K562 (cell line): ENCODE data around the gene NTN4. TPM values are rescaled to one million over a fixed set of nuclear protein-coding genes. Genes with fewer than 3 reads are reported as not detected.

Experiments
- ATAC-seq: fragments of 200-7000 bp; cut with Tn5 transposase; 3 replicates; pipeline ENCODE4 v1.9.1; 2020; ENCODE audit warnings: moderate library complexity
- BruUV-seq: library from RNA; stranded (reverse); fragments of 400-500 nt; replicated peaks from 2 replicates; lab custom pipeline; 2021; lab: Mats Ljungman, UMichigan
- CTCF ChIA-PET: fragments of 300-600 bp; formaldehyde crosslinking; extraction: SDS; loops from one replicate; lab custom pipeline; 2021; ENCODE audit warnings: low intra/inter-chr PET ratio; lab: Yijun Ruan, JAX
- POLR2A ChIA-PET: fragments of 300-600, 350-650 bp; sonication (Branson Sonifier 250); formaldehyde crosslinking; extraction: SDS; loops from one replicate; lab custom pipeline; 2021; ENCODE audit warnings: antibody characterized with exemption, inconsistent platforms; lab: Yijun Ruan, JAX
- DNase-seq, 4 experiments: peaks; one replicate each; pipeline versions ENCODE4 v3.0.0 to v3.0.0-alpha.2; 2011 to 2018; ENCODE audit warnings: low spot score in 3 of 4, mixed read lengths in 3 of 4; ENCODE audit errors: extremely low read depth in 1 of 4
- FAIRE-seq: peaks from 2 replicates; lab custom pipeline; 2011; peaks lifted over from hg19 to GRCh38; lab: Jason Lieb, UNC
- H2AFZ ChIP-seq: 2 replicates; pipeline ENCODE4 v1.6.0; 2011; ENCODE audit warnings: low read depth, low read length, control low read depth, inconsistent platforms
- H3K27ac ChIP-seq: fragments of 200-600 bp; 3 replicates; pipeline ENCODE4 v1.8.0; 2011; ENCODE audit warnings: low read depth, mild to moderate bottlenecking, control low read depth, inconsistent platforms, low read length, moderate library complexity, mixed read lengths; ENCODE audit errors: extremely low read depth
- H3K27me3 ChIP-seq, 2 experiments: fragments of 300-600 bp in 1 of 2; 2 replicates in 1 of 2; 3 replicates in 1 of 2; pipeline versions ENCODE4 v1.6.0 to v1.8.0; 2011; ENCODE audit warnings: inconsistent platforms in 2 of 2, low read length in 2 of 2, mild to moderate bottlenecking in 1 of 2, mixed read lengths in 1 of 2, moderate library complexity in 1 of 2; ENCODE audit not compliant: control insufficient read depth in 2 of 2, insufficient read depth in 2 of 2
- H3K36me3 ChIP-seq: fragments of 300-600 bp; 3 replicates; pipeline ENCODE4 v1.8.0; 2011; ENCODE audit warnings: mild to moderate bottlenecking, low read length, inconsistent platforms; ENCODE audit not compliant: control insufficient read depth, insufficient read depth
- H3K4me1 ChIP-seq, 2 experiments: fragments of 200-600 bp in 1 of 2; replicated peaks in 1 of 2; 2 replicates in 1 of 2; 3 replicates in 1 of 2; pipeline versions ENCODE4 v1.5.1 to v1.8.0; 2011; ENCODE audit warnings: inconsistent platforms in 2 of 2, low read length in 2 of 2, mild to moderate bottlenecking in 1 of 2, mixed read lengths in 1 of 2, moderate library complexity in 1 of 2; ENCODE audit not compliant: control insufficient read depth in 2 of 2, insufficient read depth in 2 of 2
- H3K4me2 ChIP-seq: 2 replicates; pipeline ENCODE4 v1.6.1; 2011; ENCODE audit warnings: low read length, control low read depth, inconsistent platforms, mixed read lengths; ENCODE audit not compliant: insufficient read depth
- H3K4me3 ChIP-seq: fragments of 200-600 bp; sonication (generic), shearing (Covaris generic); 2 replicates; pipeline ENCODE4 v1.5.1; 2016; ENCODE audit warnings: control low read depth, inconsistent platforms
- H3K79me2 ChIP-seq: fragments of 200-600 bp; 3 replicates; pipeline ENCODE4 v1.8.0; 2011; ENCODE audit warnings: low read length, inconsistent platforms; ENCODE audit not compliant: control insufficient read depth, insufficient read depth
- H3K9ac ChIP-seq, 2 experiments: 2 replicates each; pipeline versions ENCODE4 v1.6.0 to v1.6.1; 2011; ENCODE audit warnings: low read depth in 2 of 2, low read length in 2 of 2, control low read depth in 1 of 2, inconsistent platforms in 1 of 2, mild to moderate bottlenecking in 1 of 2, mixed read lengths in 1 of 2; ENCODE audit not compliant: insufficient read depth in 1 of 2
- H3K9me1 ChIP-seq: one replicate; pipeline ENCODE4 v1.6.0; 2011; ENCODE audit warnings: inconsistent platforms, mild to moderate bottlenecking, low read length, moderate library complexity; ENCODE audit not compliant: control insufficient read depth, insufficient read depth
- H3K9me3 ChIP-seq: replicated peaks from 2 replicates; pipeline ENCODE4 v1.5.1; 2011; ENCODE audit warnings: low read depth, low read length, inconsistent platforms; ENCODE audit not compliant: control insufficient read depth, insufficient read depth
- H4K20me1 ChIP-seq: replicated peaks from 2 replicates; pipeline ENCODE4 v1.6.1; 2011; ENCODE audit warnings: low read length, inconsistent platforms, mixed read lengths; ENCODE audit not compliant: control insufficient read depth, insufficient read depth
- ZNF212 ChIP-seq: fragments of 450-650 bp; formaldehyde crosslinking; IDR thresholded peaks from 2 replicates; pipeline ENCODE4 v1.4.0; 2020; ENCODE audit warnings: mild to moderate bottlenecking
- ZNF609 ChIP-seq: sonication (generic); formaldehyde crosslinking; IDR thresholded peaks from 2 replicates; pipeline ENCODE4 v1.8.1; 2023; ENCODE audit warnings: missing genetic modification reagents, mild to moderate bottlenecking, borderline replicate concordance
- ZNF830 ChIP-seq: fragments of 250-450 bp; sonication (Bioruptor Pico); IDR thresholded peaks from 2 replicates; pipeline ENCODE4 v1.5.0; 2021; ENCODE audit warnings: mild to moderate bottlenecking
- WGBS: fragments of 100-300 bp; shearing (Covaris generic); methylation state at CpG from one replicate; pipeline ENCODE4 v1.1.6; 2016; ENCODE audit warnings: low coverage, mixed read lengths; ENCODE audit not compliant: insufficient coverage; ENCODE audit errors: missing lambda C conversion rate; 5-methylcytosine and 5-hydroxymethylcytosine counted together
- in situ Hi-C: fragments of 300-500 bp; cut with MboI; formaldehyde crosslinking; loops from 4 replicates; pipeline ENCODE4 v1.15.0; 2018; ENCODE audit warnings: inconsistent platforms, mixed read lengths
- intact Hi-C: fragments of 100-400 bp; cut with micrococcal nuclease; formaldehyde crosslinking; loops from 2 replicates; pipeline ENCODE4 v1.14.2; 2022
- polyA plus RNA-seq, 8 experiments: library from polyadenylated mRNA; depleted of rRNA in 4 of 8; stranded (reverse) in 5 of 8; unstranded in 3 of 8; fragments of >200 nt; fragmentation: Nextera tagmentation in 2 of 8; fragmentation: Illumina TruSeq in 1 of 8; extraction: Ambion mirVana in 2 of 8; extraction: Trizol in 1 of 8; gene quantifications; 2 replicates each; pipeline versions ENCODE4 v1.2.1 to v1.2.3, GENCODE V29; 2011 to 2014; ENCODE audit warnings: inconsistent platforms in 1 of 8, missing spikeins in 1 of 8
- total RNA-seq, 7 experiments: library from RNA; depleted of rRNA in 6 of 7; stranded (reverse); fragments of >200 nt in 6 of 7; fragmentation: Illumina TruSeq in 2 of 7; extraction: Trizol in 2 of 7; gene quantifications; 2 replicates each; pipeline versions ENCODE4 v1.2.1 to v1.2.3, GENCODE V29; 2011 to 2021; ENCODE audit warnings: low replicate concordance in 1 of 7
- TF ChIP-seq, protein P1 (sequence below): sonication (generic); formaldehyde crosslinking; IDR thresholded peaks from 2 replicates; pipeline ENCODE4 v1.8.1; 2023; ENCODE audit warnings: mild to moderate bottlenecking, missing genetic modification reagents
- TF ChIP-seq, protein P2 (sequence below): fragments of 450-650 bp; conservative IDR thresholded peaks from 2 replicates; pipeline ENCODE4 v1.6.1; 2016; ENCODE audit warnings: missing genetic modification characterization, low read depth, mild to moderate bottlenecking, missing compliant biosample characterization, moderate library complexity

Gene NTN4
- total and polyA plus RNA-seq, 9 of the 15 experiments (the other 6 are each of a cell fraction or from before 2014, with no cell fraction given): 0.13 TPM; not detected in 8

DNA sequence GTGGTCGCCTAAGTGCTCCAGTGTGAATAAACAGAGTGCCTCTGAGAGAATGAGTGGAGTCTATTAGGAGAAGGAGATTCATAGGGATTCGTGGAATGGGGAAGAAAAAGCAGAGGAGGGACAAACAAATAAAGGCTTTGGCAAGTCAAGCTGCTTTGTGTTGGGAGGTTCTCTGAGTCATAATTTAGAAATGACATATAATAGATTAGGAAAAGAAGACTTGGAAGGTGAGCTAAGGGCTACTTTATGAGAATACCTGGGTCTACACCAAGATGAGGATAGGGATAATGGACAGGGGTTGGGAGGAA lies 6.4 kb upstream of the NTN4 start:
- H3K9me1 ChIP-seq: no peaks in the 10 kb centered on the region
- ChIA-PET POLR2A (no interaction called here), CTCF (no interaction called here)
- H3K4me3 ChIP-seq: no peak overlapping the region
- intact Hi-C loops: no loop called here
- no peaks in the 10 kb centered on the region for H3K4me1 ChIP-seq
- in situ Hi-C loops: no loop called here
- no peaks in the 10 kb centered on the region for H3K36me3 ChIP-seq
- ATAC-seq: no peak
- FAIRE-seq: no peak
- no peak overlapping the region for H3K27ac ChIP-seq
- WGBS: 0% methylated on average over 2 of the region's 2 CpGs
- no peaks in the 10 kb centered on the region; a peak in 1 of 5 replicates for H3K27me3 ChIP-seq
- no peaks in the 10 kb centered on the region for H3K79me2 ChIP-seq
- no peak for TF ChIP-seq ZNF830 (CRISPR knock-in tag)
- TF ChIP-seq, protein P1, sequence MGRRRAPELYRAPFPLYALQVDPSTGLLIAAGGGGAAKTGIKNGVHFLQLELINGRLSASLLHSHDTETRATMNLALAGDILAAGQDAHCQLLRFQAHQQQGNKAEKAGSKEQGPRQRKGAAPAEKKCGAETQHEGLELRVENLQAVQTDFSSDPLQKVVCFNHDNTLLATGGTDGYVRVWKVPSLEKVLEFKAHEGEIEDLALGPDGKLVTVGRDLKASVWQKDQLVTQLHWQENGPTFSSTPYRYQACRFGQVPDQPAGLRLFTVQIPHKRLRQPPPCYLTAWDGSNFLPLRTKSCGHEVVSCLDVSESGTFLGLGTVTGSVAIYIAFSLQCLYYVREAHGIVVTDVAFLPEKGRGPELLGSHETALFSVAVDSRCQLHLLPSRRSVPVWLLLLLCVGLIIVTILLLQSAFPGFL (CRISPR knock-in tag): no peak
- TF ChIP-seq, all 486 proteins: peak for 0
- no peaks in the 10 kb centered on the region for H3K9me3 ChIP-seq
- no TSS peak for BruUV-seq
- H4K20me1 ChIP-seq: no peaks in the 10 kb centered on the region
- H3K9ac ChIP-seq: no peak overlapping the region
- no peak overlapping the region for H2AFZ ChIP-seq
- H3K4me2 ChIP-seq: no peak overlapping the region
- DNase-seq: no peak

GRCh38 chr12:95796225-95796981 lies 5.8 kb upstream of the NTN4 start:
- CTCF ChIA-PET: no interaction called here
- H3K9ac ChIP-seq: no peak overlapping the region
- no peaks in the 10 kb centered on the region for H3K4me1 ChIP-seq
- H3K9me3 ChIP-seq: no peaks in the 10 kb centered on the region
- H3K79me2 ChIP-seq: no peaks in the 10 kb centered on the region
- H2AFZ ChIP-seq: no peak overlapping the region
- BruUV-seq: no TSS peak
- no peak overlapping the region for H3K4me3 ChIP-seq
- H4K20me1 ChIP-seq: no peaks in the 10 kb centered on the region
- FAIRE-seq (no peak), DNase-seq (no peak), ATAC-seq (no peak)
- WGBS: 0% methylated on average over 4 of the region's 4 CpGs
- H3K9me1 ChIP-seq: no peaks in the 10 kb centered on the region
- POLR2A ChIA-PET: no interaction called here
- intact Hi-C loops: no loop called here
- H3K27me3 ChIP-seq: peaks cover under 1% of the 10 kb centered on the region in 2 experiments; a peak in 2 of 5 replicates
- no peak overlapping the region for H3K4me2 ChIP-seq
- no peaks in the 10 kb centered on the region for H3K36me3 ChIP-seq
- no peak overlapping the region for H3K27ac ChIP-seq
- in situ Hi-C loops: no loop called here
- TF ChIP-seq, protein P2, sequence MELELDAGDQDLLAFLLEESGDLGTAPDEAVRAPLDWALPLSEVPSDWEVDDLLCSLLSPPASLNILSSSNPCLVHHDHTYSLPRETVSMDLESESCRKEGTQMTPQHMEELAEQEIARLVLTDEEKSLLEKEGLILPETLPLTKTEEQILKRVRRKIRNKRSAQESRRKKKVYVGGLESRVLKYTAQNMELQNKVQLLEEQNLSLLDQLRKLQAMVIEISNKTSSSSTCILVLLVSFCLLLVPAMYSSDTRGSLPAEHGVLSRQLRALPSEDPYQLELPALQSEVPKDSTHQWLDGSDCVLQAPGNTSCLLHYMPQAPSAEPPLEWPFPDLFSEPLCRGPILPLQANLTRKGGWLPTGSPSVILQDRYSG (tag): no peak
- TF ChIP-seq ZNF609 (CRISPR knock-in tag) (no peak), ZNF212 (CRISPR knock-in tag) (no peak)
